HepG2 (cell line): ENCODE data around the gene NOL4L. TPM values are rescaled to one million over a fixed set of nuclear protein-coding genes. Genes with fewer than 3 reads are reported as not detected.

Experiments used
- CHCHD3 ChIP-seq: sonication (generic); formaldehyde crosslinking; IDR thresholded peaks from 2 replicates; pipeline ENCODE4 v1.8.0; 2022; ENCODE audit warnings: mild to moderate bottlenecking, missing genetic modification reagents, moderate library complexity
- ELF4 ChIP-seq: sonication (generic); formaldehyde crosslinking; IDR thresholded peaks from 2 replicates; pipeline ENCODE4 v1.5.0; 2020; ENCODE audit warnings: missing genetic modification reagents, mild to moderate bottlenecking, moderate library complexity, borderline replicate concordance
- KDM4B ChIP-seq: sonication (generic); formaldehyde crosslinking; IDR thresholded peaks from 2 replicates; pipeline ENCODE4 v1.4.0; 2020; ENCODE audit warnings: missing genetic modification reagents
- PHB2 ChIP-seq: fragments of 450-650 bp; IDR thresholded peaks from 2 replicates; pipeline ENCODE4 v1.6.1; 2018; ENCODE audit not compliant: partially characterized antibody
- PITX1 ChIP-seq: sonication (generic); formaldehyde crosslinking; IDR thresholded peaks from 2 replicates; pipeline ENCODE4 v1.5.1; 2020; ENCODE audit warnings: mild to moderate bottlenecking, missing genetic modification reagents
- ZNF263 ChIP-seq: sonication (generic); formaldehyde crosslinking; IDR thresholded peaks from 2 replicates; pipeline ENCODE4 v1.4.0; 2020; ENCODE audit warnings: missing genetic modification reagents
- ZNF552 ChIP-seq: sonication (generic); formaldehyde crosslinking; IDR thresholded peaks from 2 replicates; pipeline ENCODE4 v1.9.0; 2022; ENCODE audit warnings: missing genetic modification reagents, mild to moderate bottlenecking, borderline replicate concordance
- ZNF564 ChIP-seq: sonication (generic); formaldehyde crosslinking; IDR thresholded peaks from 2 replicates; pipeline ENCODE4 v1.8.1; 2023; ENCODE audit warnings: mild to moderate bottlenecking, missing genetic modification reagents
- ZNF567 ChIP-seq: sonication (generic); formaldehyde crosslinking; IDR thresholded peaks from 2 replicates; pipeline ENCODE4 v1.8.1; 2023; ENCODE audit warnings: mild to moderate bottlenecking, missing genetic modification reagents, borderline replicate concordance
- polyA plus RNA-seq, 8 experiments: library from polyadenylated mRNA; depleted of rRNA in 3 of 8; stranded (reverse) in 7 of 8; unstranded in 1 of 8; fragments of >200 nt; fragmentation: Illumina TruSeq in 4 of 8; extraction: Trizol in 4 of 8; gene quantifications; 2 replicates each; pipeline versions ENCODE4 v1.2.1 to v1.2.3, GENCODE V29; 2011 to 2016; ENCODE audit warnings: low read depth in 4 of 8, missing spikeins in 1 of 8, mixed read lengths in 1 of 8; ENCODE audit not compliant: insufficient read depth in 1 of 8
- total RNA-seq, 5 experiments: library from RNA; depleted of rRNA; stranded (reverse); fragments of >200 nt; fragmentation: Illumina TruSeq; extraction: Trizol; gene quantifications; 2 replicates each; pipeline ENCODE4 v1.2.3, GENCODE V29; 2016; ENCODE audit warnings: low read depth in 1 of 5
- TF ChIP-seq, protein P1 (sequence below): sonication (generic); formaldehyde crosslinking; IDR thresholded peaks from 2 replicates; pipeline ENCODE4 v1.5.0; 2020; ENCODE audit warnings: missing genetic modification reagents, mild to moderate bottlenecking, borderline replicate concordance
- TF ChIP-seq, protein P2 (sequence below): sonication (generic); formaldehyde crosslinking; IDR thresholded peaks from 2 replicates; pipeline ENCODE4 v1.5.1; 2020; ENCODE audit warnings: mild to moderate bottlenecking, missing genetic modification reagents, borderline replicate concordance
- TF ChIP-seq, protein P3 (sequence below): sonication (generic); formaldehyde crosslinking; IDR thresholded peaks from 2 replicates; pipeline ENCODE4 v1.5.1; 2020; ENCODE audit warnings: missing genetic modification reagents, mild to moderate bottlenecking, borderline replicate concordance
- TF ChIP-seq, protein P4 (sequence below): IDR thresholded peaks from 2 replicates; pipeline ENCODE4 v1.4.0; 2020; ENCODE audit warnings: mild to moderate bottlenecking, missing genetic modification reagents

The NOL4L gene
- total and polyA plus RNA-seq, 2 of the 13 experiments (the other 11 are each of a cell fraction or from before 2014, with no cell fraction given): 16.6 to 35.4 TPM

DNA sequence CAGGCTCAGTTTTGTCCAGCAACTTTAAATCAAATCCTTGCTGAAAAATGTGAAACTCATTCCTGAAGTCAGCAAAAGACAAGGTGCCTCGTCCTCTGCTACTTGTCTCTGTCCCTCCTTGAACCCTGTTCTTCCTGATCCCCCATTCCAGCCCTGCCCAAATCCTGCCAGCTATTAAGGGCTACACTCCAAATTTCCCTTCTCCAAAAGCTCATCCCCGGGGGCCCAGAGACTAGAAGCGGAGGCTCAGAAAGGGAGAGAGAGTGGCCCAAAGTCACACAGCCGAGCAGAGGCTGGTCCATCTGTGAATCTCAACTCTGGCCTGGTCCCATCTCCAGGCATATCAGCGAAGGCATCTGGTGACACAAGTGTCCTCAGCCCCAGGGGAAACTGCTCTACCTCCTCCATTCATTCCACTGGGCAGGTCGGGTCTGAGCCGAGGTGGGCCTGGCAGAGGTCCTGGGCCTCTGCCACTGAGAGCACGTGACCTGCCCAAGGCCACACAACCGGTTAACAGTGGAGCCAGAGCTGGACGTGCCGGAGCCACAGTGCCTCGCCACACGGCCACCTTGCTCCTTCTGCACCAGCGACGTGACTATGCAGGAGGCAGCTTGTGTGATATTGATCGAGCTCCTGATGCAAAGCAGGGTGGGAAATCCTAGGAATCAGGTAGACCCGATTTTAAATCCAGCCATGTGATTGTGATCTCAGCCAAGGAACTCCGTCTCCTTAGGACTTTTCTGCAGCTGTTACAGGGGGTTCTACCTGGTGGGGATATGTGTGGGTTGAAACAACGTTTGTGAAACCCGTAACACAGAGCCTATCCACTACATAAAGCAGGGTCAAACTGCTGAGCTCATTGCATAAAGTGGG, 28.6 kb downstream of the NOL4L start (continued):
- TF ChIP-seq, protein P1, sequence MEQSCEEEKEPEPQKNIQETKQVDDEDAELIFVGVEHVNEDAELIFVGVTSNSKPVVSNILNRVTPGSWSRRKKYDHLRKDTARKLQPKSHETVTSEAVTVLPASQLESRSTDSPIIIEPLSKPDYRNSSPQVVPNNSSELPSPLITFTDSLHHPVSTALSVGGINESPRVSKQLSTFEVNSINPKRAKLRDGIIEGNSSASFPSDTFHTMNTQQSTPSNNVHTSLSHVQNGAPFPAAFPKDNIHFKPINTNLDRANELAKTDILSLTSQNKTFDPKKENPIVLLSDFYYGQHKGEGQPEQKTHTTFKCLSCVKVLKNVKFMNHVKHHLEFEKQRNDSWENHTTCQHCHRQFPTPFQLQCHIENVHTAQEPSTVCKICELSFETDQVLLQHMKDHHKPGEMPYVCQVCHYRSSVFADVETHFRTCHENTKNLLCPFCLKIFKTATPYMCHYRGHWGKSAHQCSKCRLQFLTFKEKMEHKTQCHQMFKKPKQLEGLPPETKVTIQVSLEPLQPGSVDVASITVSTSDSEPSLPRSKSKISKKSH (CRISPR knock-in tag): no peak; the same call in 1 of the 2 replicates
- TF ChIP-seq ZNF567 (CRISPR knock-in tag) (0 out of 2 replicates have a peak, but pooled peaks have one; percentile 34), KDM4B (CRISPR knock-in tag) (0 out of 2 replicates have a peak, but pooled peaks have one; percentile 22), ZNF263 (CRISPR knock-in tag) (peak; percentile 7; the same call in 1 of the 2 replicates), PITX1 (no peak; the same call in 1 of the 2 replicates), PHB2 (no peak), CHCHD3 (CRISPR knock-in tag) (no peak), ELF4 (no peak), ZNF564 (no peak), ZNF552 (CRISPR knock-in tag) (peak; percentile 58)
- TF ChIP-seq, protein P2, sequence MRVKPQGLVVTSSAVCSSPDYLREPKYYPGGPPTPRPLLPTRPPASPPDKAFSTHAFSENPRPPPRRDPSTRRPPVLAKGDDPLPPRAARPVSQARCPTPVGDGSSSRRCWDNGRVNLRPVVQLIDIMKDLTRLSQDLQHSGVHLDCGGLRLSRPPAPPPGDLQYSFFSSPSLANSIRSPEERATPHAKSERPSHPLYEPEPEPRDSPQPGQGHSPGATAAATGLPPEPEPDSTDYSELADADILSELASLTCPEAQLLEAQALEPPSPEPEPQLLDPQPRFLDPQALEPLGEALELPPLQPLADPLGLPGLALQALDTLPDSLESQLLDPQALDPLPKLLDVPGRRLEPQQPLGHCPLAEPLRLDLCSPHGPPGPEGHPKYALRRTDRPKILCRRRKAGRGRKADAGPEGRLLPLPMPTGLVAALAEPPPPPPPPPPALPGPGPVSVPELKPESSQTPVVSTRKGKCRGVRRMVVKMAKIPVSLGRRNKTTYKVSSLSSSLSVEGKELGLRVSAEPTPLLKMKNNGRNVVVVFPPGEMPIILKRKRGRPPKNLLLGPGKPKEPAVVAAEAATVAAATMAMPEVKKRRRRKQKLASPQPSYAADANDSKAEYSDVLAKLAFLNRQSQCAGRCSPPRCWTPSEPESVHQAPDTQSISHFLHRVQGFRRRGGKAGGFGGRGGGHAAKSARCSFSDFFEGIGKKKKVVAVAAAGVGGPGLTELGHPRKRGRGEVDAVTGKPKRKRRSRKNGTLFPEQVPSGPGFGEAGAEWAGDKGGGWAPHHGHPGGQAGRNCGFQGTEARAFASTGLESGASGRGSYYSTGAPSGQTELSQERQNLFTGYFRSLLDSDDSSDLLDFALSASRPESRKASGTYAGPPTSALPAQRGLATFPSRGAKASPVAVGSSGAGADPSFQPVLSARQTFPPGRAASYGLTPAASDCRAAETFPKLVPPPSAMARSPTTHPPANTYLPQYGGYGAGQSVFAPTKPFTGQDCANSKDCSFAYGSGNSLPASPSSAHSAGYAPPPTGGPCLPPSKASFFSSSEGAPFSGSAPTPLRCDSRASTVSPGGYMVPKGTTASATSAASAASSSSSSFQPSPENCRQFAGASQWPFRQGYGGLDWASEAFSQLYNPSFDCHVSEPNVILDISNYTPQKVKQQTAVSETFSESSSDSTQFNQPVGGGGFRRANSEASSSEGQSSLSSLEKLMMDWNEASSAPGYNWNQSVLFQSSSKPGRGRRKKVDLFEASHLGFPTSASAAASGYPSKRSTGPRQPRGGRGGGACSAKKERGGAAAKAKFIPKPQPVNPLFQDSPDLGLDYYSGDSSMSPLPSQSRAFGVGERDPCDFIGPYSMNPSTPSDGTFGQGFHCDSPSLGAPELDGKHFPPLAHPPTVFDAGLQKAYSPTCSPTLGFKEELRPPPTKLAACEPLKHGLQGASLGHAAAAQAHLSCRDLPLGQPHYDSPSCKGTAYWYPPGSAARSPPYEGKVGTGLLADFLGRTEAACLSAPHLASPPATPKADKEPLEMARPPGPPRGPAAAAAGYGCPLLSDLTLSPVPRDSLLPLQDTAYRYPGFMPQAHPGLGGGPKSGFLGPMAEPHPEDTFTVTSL (CRISPR knock-in tag): 0 out of 2 replicates have a peak, but pooled peaks have one; percentile 37
- TF ChIP-seq, protein P3, sequence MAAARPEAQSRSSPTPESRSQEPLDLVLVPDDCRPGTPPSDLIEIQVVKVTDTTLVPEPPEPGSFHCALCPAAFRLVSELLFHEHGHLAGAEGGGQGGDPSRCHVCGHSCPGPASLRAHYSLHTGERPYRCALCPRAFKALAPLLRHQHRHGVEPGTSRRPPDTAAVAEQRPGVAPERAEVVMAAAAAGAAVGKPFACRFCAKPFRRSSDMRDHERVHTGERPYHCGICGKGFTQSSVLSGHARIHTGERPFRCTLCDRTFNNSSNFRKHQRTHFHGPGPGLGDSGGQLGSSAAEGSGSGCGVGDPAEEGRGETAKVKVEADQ (CRISPR knock-in tag): peak; percentile 79; the same call in 1 of the 2 replicates
- TF ChIP-seq, protein P4, sequence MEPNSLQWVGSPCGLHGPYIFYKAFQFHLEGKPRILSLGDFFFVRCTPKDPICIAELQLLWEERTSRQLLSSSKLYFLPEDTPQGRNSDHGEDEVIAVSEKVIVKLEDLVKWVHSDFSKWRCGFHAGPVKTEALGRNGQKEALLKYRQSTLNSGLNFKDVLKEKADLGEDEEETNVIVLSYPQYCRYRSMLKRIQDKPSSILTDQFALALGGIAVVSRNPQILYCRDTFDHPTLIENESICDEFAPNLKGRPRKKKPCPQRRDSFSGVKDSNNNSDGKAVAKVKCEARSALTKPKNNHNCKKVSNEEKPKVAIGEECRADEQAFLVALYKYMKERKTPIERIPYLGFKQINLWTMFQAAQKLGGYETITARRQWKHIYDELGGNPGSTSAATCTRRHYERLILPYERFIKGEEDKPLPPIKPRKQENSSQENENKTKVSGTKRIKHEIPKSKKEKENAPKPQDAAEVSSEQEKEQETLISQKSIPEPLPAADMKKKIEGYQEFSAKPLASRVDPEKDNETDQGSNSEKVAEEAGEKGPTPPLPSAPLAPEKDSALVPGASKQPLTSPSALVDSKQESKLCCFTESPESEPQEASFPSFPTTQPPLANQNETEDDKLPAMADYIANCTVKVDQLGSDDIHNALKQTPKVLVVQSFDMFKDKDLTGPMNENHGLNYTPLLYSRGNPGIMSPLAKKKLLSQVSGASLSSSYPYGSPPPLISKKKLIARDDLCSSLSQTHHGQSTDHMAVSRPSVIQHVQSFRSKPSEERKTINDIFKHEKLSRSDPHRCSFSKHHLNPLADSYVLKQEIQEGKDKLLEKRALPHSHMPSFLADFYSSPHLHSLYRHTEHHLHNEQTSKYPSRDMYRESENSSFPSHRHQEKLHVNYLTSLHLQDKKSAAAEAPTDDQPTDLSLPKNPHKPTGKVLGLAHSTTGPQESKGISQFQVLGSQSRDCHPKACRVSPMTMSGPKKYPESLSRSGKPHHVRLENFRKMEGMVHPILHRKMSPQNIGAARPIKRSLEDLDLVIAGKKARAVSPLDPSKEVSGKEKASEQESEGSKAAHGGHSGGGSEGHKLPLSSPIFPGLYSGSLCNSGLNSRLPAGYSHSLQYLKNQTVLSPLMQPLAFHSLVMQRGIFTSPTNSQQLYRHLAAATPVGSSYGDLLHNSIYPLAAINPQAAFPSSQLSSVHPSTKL (CRISPR knock-in tag): peak; percentile 45
